ENCODE data around the gene BTG2. TPM values are rescaled to one million over a fixed set of nuclear protein-coding genes. Genes with fewer than 3 reads are reported as not detected.

BTG2 gene
- total RNA-seq, 1 experiment from 2014 or later = 24.2 TPM

- no TSS peak for BruUV-seq (replicated peaks)
- Histone ChIP-seq H3K27ac (ENCODE audit: low read depth, low read length) (no peak overlapping the region), H3K4me3 (replicated peaks in 1 of 2; ENCODE audit: low read depth in 1 of 2, low read length in 2 of 2) (no peak overlapping the region), H3K4me2 (ENCODE audit: low read length) (no peak overlapping the region), H3K9me2 (ENCODE audit: insufficient read depth) (no peaks in the 10 kb centered on the region), H3K79me2 (ENCODE audit: insufficient read depth, low read length) (no peaks in the 10 kb centered on the region), H3K9me3 (ENCODE audit: control insufficient read depth in 1 of 2, insufficient read depth in 1 of 2, low read depth in 1 of 2, low read length in 2 of 2) (no peaks in the 10 kb centered on the region), H3K36me3 (ENCODE audit: control insufficient read depth in 1 of 2, insufficient read depth in 2 of 2, low read length in 2 of 2) (no peaks in the 10 kb centered on the region), H4K20me1 (ENCODE audit: insufficient read depth) (no peaks in the 10 kb centered on the region), H3K4me1 (ENCODE audit: control insufficient read depth in 1 of 2, insufficient read depth in 2 of 2, low read length in 2 of 2) (peaks cover 0 to 6% of the 10 kb centered on the region in 2 experiments; a peak in 3 of 4 replicates), H2AFZ (ENCODE audit: low read depth, low read length, poor library complexity, severe bottlenecking) (no peak overlapping the region), H3K27me3 (ENCODE audit: insufficient read depth, low read length) (peaks cover 19% of the 10 kb centered on the region; the same call in 1 of the 2 replicates), H3K9ac (ENCODE audit: low read length) (no peak overlapping the region)
- ChIA-PET CTCF (interaction anchor here (0.6 to 2.6 kb wide), 4 partner anchors 10 to 358 kb away, joined by 3 to 17 read pairs (median 6); no protein-coding TSS in a partner anchor), RAD21 (ENCODE audit: low non-redundant PET in 1 of 2, low total read pairs in 2 of 2, uncharacterized antibody in 2 of 2, unreplicated experiment in 2 of 2) (no interaction called here), POLR2A (no interaction called here)
- intact Hi-C loops (cut with micrococcal nuclease) = loop anchor here (5.0 kb wide), 1 partner anchor 158 kb away; no protein-coding TSS in a partner anchor
- TF ChIP-seq CEBPB (IDR thresholded peaks at IDR 0.05; ENCODE audit: low read depth) (no peak), CBX3 (IDR thresholded peaks at IDR 0.05; ENCODE audit: low read depth) (no peak), ELF1 (IDR thresholded peaks at IDR 0.05; ENCODE audit: borderline replicate concordance, low read depth) (no peak), POLR2AphosphoS5 (IDR thresholded peaks at IDR 0.05; ENCODE audit: low read depth, low read length) (no peak), ZNF274 (IDR thresholded peaks at IDR 0.05; ENCODE audit: low read depth, low read length) (no peak), CTCF (IDR thresholded peaks at IDR 0.05 in 2 of 3, conservative IDR thresholded peaks at IDR 0.05 in 1 of 3; ENCODE audit: borderline replicate concordance in 1 of 3, insufficient read depth in 1 of 3, low read depth in 2 of 3, low read length in 2 of 3) (no peak), EZH2 (IDR thresholded peaks at IDR 0.05) (no peak), EGR1 (IDR thresholded peaks at IDR 0.05; ENCODE audit: low read depth) (no peak), ZBTB33 (IDR thresholded peaks at IDR 0.05; ENCODE audit: extremely low read depth, insufficient replicate concordance, low read length) (no peak), FOSL1 (IDR thresholded peaks at IDR 0.05; ENCODE audit: low read depth) (no peak), TCF7L2 (IDR thresholded peaks at IDR 0.05; ENCODE audit: borderline replicate concordance, extremely low read depth, insufficient read depth, insufficient read length) (no peak)
- no peak for ATAC-seq
- DNase-seq (ENCODE audit: low read depth, low spot score) = no peak
Measured at GRCh38 chr1:203343956-203344754, 38.8 kb downstream of the BTG2 start.
